Activated T-helper 1 cell treated with anti-CD3 and anti-CD28 coated beads, Interleukin-12 subunit alpha, Interleukin-12 subunit beta, Interleukin-2, Interleukin-4 antibody, amounts not matched to agents 30 ng/mL and 10 ng/mL and 1 ng/mL, durations not matched to agents 14 hours and 24 hours and 36 hours (primary cell): ENCODE measurements around the gene ATL1. TPM values are rescaled to one million over a fixed set of nuclear protein-coding genes. Genes with fewer than 3 reads are reported as not detected.
A peak's percentile ranks its signal among the peaks of the same experiment; 100 is the strongest.

Experiments used
- DNase-seq: peaks from one replicate; pipeline ENCODE4 v3.0.0; 2021; ENCODE audit warnings: low spot score
- H3K27ac Mint-ChIP-seq: one replicate; pipeline ENCODE4 v1.8.0; 2021; ENCODE audit warnings: mild to moderate bottlenecking, mixed read lengths
- H3K27me3 Mint-ChIP-seq: one replicate; pipeline ENCODE4 v1.8.0; 2022; ENCODE audit warnings: mild to moderate bottlenecking, moderate library complexity, mixed read lengths; ENCODE audit not compliant: insufficient read depth
- H3K36me3 Mint-ChIP-seq: one replicate; pipeline ENCODE4 v1.8.0; 2021; ENCODE audit warnings: low read depth, mixed read lengths
- H3K4me1 Mint-ChIP-seq: one replicate; pipeline ENCODE4 v1.8.0; 2021; ENCODE audit warnings: low read depth, mixed read lengths
- H3K4me3 Mint-ChIP-seq: one replicate; pipeline ENCODE4 v1.8.0; 2021; ENCODE audit warnings: mild to moderate bottlenecking, moderate library complexity, mixed read lengths
- H3K9me3 Mint-ChIP-seq: one replicate; pipeline ENCODE4 v1.8.0; 2021; ENCODE audit warnings: mixed read lengths
- intact Hi-C: fragments of 100-400 bp; cut with micrococcal nuclease; formaldehyde crosslinking; loops from one replicate; pipeline ENCODE4 v1.15.1; 2024
- total RNA-seq: library from RNA; stranded (reverse); gene quantifications from 2 replicates; pipeline ENCODE4 v1.2.3, GENCODE V29; 2022

The ATL1 gene
- total RNA-seq, 1 donor from 2014 or later, result 0.83 TPM

GRCh38 chr14:50668826-50669143 is 108.8 kb downstream of the ATL1 start:
- no peak overlapping the region for H3K4me3 Mint-ChIP-seq
- intact Hi-C loops, result loop anchor here (1.0 to 10.0 kb wide), 7 partner anchors 58 to 974 kb away; partner anchors contain the start of genes ATL1, KLHDC1 and MAP4K5
- peaks cover 4% of the 10 kb centered on the region for H3K36me3 Mint-ChIP-seq
- no peaks in the 10 kb centered on the region for H3K9me3 Mint-ChIP-seq
- H3K27me3 Mint-ChIP-seq, result peaks cover 12% of the 10 kb centered on the region
- DNase-seq, result no peak
- peaks cover 15% of the 10 kb centered on the region for H3K4me1 Mint-ChIP-seq
- H3K27ac Mint-ChIP-seq, result no peak overlapping the region

- DNase-seq, result no peak
- no peak overlapping the region for H3K27ac Mint-ChIP-seq
- intact Hi-C loops, result loop anchor here (2.0 to 10.0 kb wide), 6 partner anchors 57 to 975 kb away; partner anchors contain the start of genes ATL1, KLHDC1 and MAP4K5
- no peaks in the 10 kb centered on the region for H3K9me3 Mint-ChIP-seq
- H3K27me3 Mint-ChIP-seq, result peaks cover 14% of the 10 kb centered on the region
- H3K36me3 Mint-ChIP-seq, result peaks cover 2% of the 10 kb centered on the region
- no peak overlapping the region for H3K4me3 Mint-ChIP-seq
- peaks cover 15% of the 10 kb centered on the region for H3K4me1 Mint-ChIP-seq
These were observed 109.6 kb downstream of the ATL1 start for GRCh38 chr14:50669441-50669986.

- Mint-ChIP-seq H3K9me3 (no peaks in the 10 kb centered on the region), H3K27ac (no peak overlapping the region), H3K27me3 (peaks cover 16% of the 10 kb centered on the region), H3K36me3 (peaks cover 2% of the 10 kb centered on the region), H3K4me3 (no peak overlapping the region), H3K4me1 (peaks cover 15% of the 10 kb centered on the region)
- intact Hi-C loops, result no loop called here
- DNase-seq, result no peak
These were observed 110.4 kb downstream of the ATL1 start for GRCh38 chr14:50670196-50670865.

- H3K9me3 Mint-ChIP-seq, result no peaks in the 10 kb centered on the region
- H3K36me3 Mint-ChIP-seq, result peaks cover 2% of the 10 kb centered on the region
- no peak overlapping the region for H3K27ac Mint-ChIP-seq
- peaks cover 17% of the 10 kb centered on the region for H3K27me3 Mint-ChIP-seq
- intact Hi-C loops, result no loop called here
- H3K4me3 Mint-ChIP-seq, result no peak overlapping the region
- peaks cover 15% of the 10 kb centered on the region for H3K4me1 Mint-ChIP-seq
- no peak for DNase-seq
These were observed 110.9 kb downstream of the ATL1 start for GRCh38 chr14:50670866-50671256.

GRCh38 chr14:50675597-50675996 is 115.7 kb downstream of the ATL1 start:
- Mint-ChIP-seq H3K27ac (no peak overlapping the region), H3K36me3 (no peaks in the 10 kb centered on the region), H3K9me3 (no peaks in the 10 kb centered on the region), H3K27me3 (peaks cover 10% of the 10 kb centered on the region), H3K4me3 (no peak overlapping the region), H3K4me1 (peaks cover 10% of the 10 kb centered on the region)
- intact Hi-C loops, result no loop called here
- no peak for DNase-seq

GRCh38 chr14:50676814-50677516 is 117.0 kb downstream of the ATL1 start:
- H3K4me1 Mint-ChIP-seq, result peaks cover 10% of the 10 kb centered on the region
- H3K36me3 Mint-ChIP-seq, result no peaks in the 10 kb centered on the region
- no peak overlapping the region for H3K4me3 Mint-ChIP-seq
- intact Hi-C loops, result no loop called here
- peaks cover 10% of the 10 kb centered on the region for H3K27me3 Mint-ChIP-seq
- H3K27ac Mint-ChIP-seq, result peak overlapping the region; percentile 1
- no peaks in the 10 kb centered on the region for H3K9me3 Mint-ChIP-seq
- DNase-seq, result no peak

GRCh38 chr14:50677527-50678063 is 117.7 kb downstream of the ATL1 start:
- Mint-ChIP-seq H3K9me3 (no peaks in the 10 kb centered on the region), H3K4me3 (no peak overlapping the region), H3K27ac (peak overlapping the region; percentile 1), H3K27me3 (peaks cover 10% of the 10 kb centered on the region), H3K4me1 (peaks cover 10% of the 10 kb centered on the region), H3K36me3 (no peaks in the 10 kb centered on the region)
- DNase-seq, result no peak
- intact Hi-C loops, result no loop called here

GRCh38 chr14:50678163-50678562 is 118.2 kb downstream of the ATL1 start:
- no peaks in the 10 kb centered on the region for H3K36me3 Mint-ChIP-seq
- no peaks in the 10 kb centered on the region for H3K9me3 Mint-ChIP-seq
- intact Hi-C loops, result no loop called here

GRCh38 chr14:50679674-50680073 is 119.7 kb downstream of the ATL1 start:
- no peak for DNase-seq
- Mint-ChIP-seq H3K4me1 (peaks cover 10% of the 10 kb centered on the region), H3K9me3 (no peaks in the 10 kb centered on the region), H3K4me3 (no peak overlapping the region), H3K36me3 (no peaks in the 10 kb centered on the region), H3K27me3 (peaks cover 14% of the 10 kb centered on the region), H3K27ac (no peak overlapping the region)
- intact Hi-C loops, result no loop called here

More at GRCh38 chr14:50678163-50678562, 118.2 kb downstream of the ATL1 start:
- Mint-ChIP-seq H3K27me3 (peaks cover 10% of the 10 kb centered on the region), H3K27ac (no peak overlapping the region), H3K4me3 (no peak overlapping the region), H3K4me1 (peaks cover 10% of the 10 kb centered on the region)
- no peak for DNase-seq

Other genes starting within 250 kb of the ATL1 start
- gene L2HGDH, start 247.9 kb upstream of the ATL1 start, total RNA-seq, result 14.7 and 16.2 TPM in 2 replicates
- 14.4 and 17.9 TPM in 2 replicates for gene DMAC2L, start 247.8 kb upstream of the ATL1 start, total RNA-seq
- 2.4 and 2.5 TPM in 2 replicates for gene CDKL1, start 163.3 kb upstream of the ATL1 start, total RNA-seq
- 26.4 and 27.5 TPM in 2 replicates for gene MAP4K5, start 27.6 kb upstream of the ATL1 start, total RNA-seq
- gene SAV1, start 108.2 kb downstream of the ATL1 start, total RNA-seq, result 10.3 and 12.3 TPM in 2 replicates